Measurements from ENCODE around the gene IL25. TPM values are rescaled to one million over a fixed set of nuclear protein-coding genes. Genes with fewer than 3 reads are reported as not detected.

Gene IL25
- total RNA-seq (ENCODE audit: low replicate concordance): not detected in 2 replicates

GRCh38 chr14:23372509-23372908 is at the start of gene IL25:
Gene IL25 (plus strand): TSS chr14:23372809.

DNA sequence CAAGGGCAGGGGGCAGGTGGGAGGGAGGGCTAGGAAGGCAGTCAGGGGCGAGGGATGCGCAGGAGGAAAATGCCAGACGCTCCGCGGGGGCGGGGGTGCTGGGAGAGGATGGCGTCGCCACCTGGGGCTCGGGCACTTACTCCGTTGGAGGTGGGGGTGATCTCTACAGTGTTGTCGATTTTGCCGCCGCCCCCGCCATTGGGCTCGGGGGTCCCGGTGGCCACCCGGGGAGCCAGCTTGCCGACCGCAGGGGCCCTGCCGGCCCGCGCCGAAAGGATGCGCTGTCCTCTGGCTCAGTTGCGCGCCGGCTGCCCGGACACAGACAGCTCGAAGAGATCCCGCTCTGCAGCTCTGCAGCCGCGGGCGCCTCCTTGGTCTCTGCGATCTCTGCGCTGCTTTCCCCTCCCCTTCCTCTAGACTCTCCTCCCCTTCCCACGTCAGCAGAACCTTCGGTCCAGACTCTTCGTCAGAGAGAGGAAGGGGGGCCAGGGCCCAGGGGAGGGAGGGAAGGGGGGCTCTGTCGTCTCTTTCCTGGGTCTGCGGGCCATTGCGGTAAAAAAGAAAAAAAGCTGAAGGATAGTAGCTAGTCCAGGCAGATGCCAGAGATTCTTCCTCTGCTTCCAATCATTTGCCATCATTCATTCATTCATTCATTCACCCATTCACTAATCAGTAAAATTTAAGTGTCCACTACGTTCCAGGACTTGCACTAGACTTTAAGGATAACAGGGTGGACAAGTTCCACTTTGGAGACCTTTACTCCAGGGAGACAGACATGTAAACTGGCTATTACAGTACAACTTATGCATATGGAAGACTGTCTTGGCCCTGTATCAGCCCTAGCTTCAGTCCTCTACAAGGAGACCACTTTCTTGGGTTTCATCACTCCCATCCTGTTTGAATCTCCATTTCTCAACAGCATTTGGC is 19.8 kb upstream of the IL25 start, which contains the start of gene SLC22A17:
Gene SLC22A17, minus strand, starts transcription at position 382 of the 927 bp plus-strand sequence.

GRCh38 chr14:23365036-23365731 is 7.4 kb upstream of the IL25 start, which contains the start of gene EFS:
Gene EFS (minus strand): TSS chr14:23365172. CDS start chr14:23365025, 147 bp downstream.

GRCh38 chr14:23376482-23377197 is 4.0 kb downstream of the IL25 start, which contains the start of gene CMTM5:
Gene CMTM5 (plus strand): TSS chr14:23377046. CDS start chr14:23377252, 206 bp downstream.

GRCh38 chr14:23407516-23408306 is 35.1 kb downstream of the IL25 start, which contains the start of gene MYH6:
Gene MYH6 (minus strand): TSS chr14:23408273. CDS start chr14:23407223, 1,050 bp downstream.

Other genes starting within 250 kb of the IL25 start
- 0.15 and 16.1 TPM in 2 replicates for gene SLC7A8, start 189.1 kb upstream of the IL25 start, total RNA-seq (ENCODE audit: low replicate concordance)
- gene RNF212B, start 134.9 kb upstream of the IL25 start, total RNA-seq (ENCODE audit: low replicate concordance): not detected in 2 replicates
- gene HOMEZ, start 86.7 kb upstream of the IL25 start, total RNA-seq (ENCODE audit: low replicate concordance): 3.4 and 3.6 TPM in 2 replicates
- gene PPP1R3E, start 70.0 kb upstream of the IL25 start, total RNA-seq (ENCODE audit: low replicate concordance): 1.6 and 2.2 TPM in 2 replicates
- 16.4 and 17.8 TPM in 2 replicates for gene BCL2L2, start 66.0 kb upstream of the IL25 start, total RNA-seq (ENCODE audit: low replicate concordance)
- gene PABPN1, start 51.4 kb upstream of the IL25 start, total RNA-seq (ENCODE audit: low replicate concordance): 76.1 and 118 TPM in 2 replicates
- gene SLC22A17, start 19.9 kb upstream of the IL25 start, total RNA-seq (ENCODE audit: low replicate concordance): 17.3 and 19.0 TPM in 2 replicates
- gene EFS, start 7.6 kb upstream of the IL25 start, total RNA-seq (ENCODE audit: low replicate concordance): 1.1 and 4.9 TPM in 2 replicates
- not detected in 2 replicates for gene CMTM5, start 4.2 kb downstream of the IL25 start, total RNA-seq (ENCODE audit: low replicate concordance)
- under 0.01 TPM in 1 of 2 replicates, not detected in the other for gene MYH6, start 35.5 kb downstream of the IL25 start, total RNA-seq (ENCODE audit: low replicate concordance)
- 1.1 TPM in 1 of 2 replicates, not detected in the other for gene MYH7, start 62.9 kb downstream of the IL25 start, total RNA-seq (ENCODE audit: low replicate concordance)
- gene NGDN, start 96.9 kb downstream of the IL25 start, total RNA-seq (ENCODE audit: low replicate concordance): 39.4 and 57.1 TPM in 2 replicates
- 0.08 and 0.35 TPM in 2 replicates for gene ZFHX2, start 179.0 kb downstream of the IL25 start, total RNA-seq (ENCODE audit: low replicate concordance)
- gene THTPA, start 183.5 kb downstream of the IL25 start, total RNA-seq (ENCODE audit: low replicate concordance): 10.6 and 22.3 TPM in 2 replicates
- 6.5 and 7.7 TPM in 2 replicates for gene AP1G2, start 195.0 kb downstream of the IL25 start, total RNA-seq (ENCODE audit: low replicate concordance)
- gene JPH4, start 206.0 kb downstream of the IL25 start, total RNA-seq (ENCODE audit: low replicate concordance): not detected in 2 replicates

All from smooth muscle cell of the coronary artery (primary cell).